Measurements from ENCODE around the gene ADORA1.
A peak's percentile ranks its signal among the peaks of the same experiment; 100 is the strongest.

ADORA1 gene

GRCh38 chr1:203156280-203156679 is 28.8 kb downstream of the ADORA1 start:
- DNase-seq, result no peak

- no peak for DNase-seq
Measured at GRCh38 chr1:203158423-203158822, 30.9 kb downstream of the ADORA1 start.

- DNase-seq, result no peak
Measured at GRCh38 chr1:203158960-203159665, 31.6 kb downstream of the ADORA1 start.

GRCh38 chr1:203159844-203160243 is 32.3 kb downstream of the ADORA1 start:
- DNase-seq, result peak in 9 of 56 donors; percentile 11 to 38 (median 30)

GRCh38 chr1:203161175-203161574 is 33.6 kb downstream of the ADORA1 start:
- no peak for DNase-seq

GRCh38 chr1:203161703-203162102 is 34.2 kb downstream of the ADORA1 start:
- DNase-seq, result no peak

- DNase-seq, result no peak
Measured at GRCh38 chr1:203162403-203162802, 34.9 kb downstream of the ADORA1 start.

GRCh38 chr1:203163891-203164635 is 36.5 kb downstream of the ADORA1 start:
- DNase-seq, result peak in 16 of 56 donors; percentile 18 to 70 (median 38)

- no peak for DNase-seq
Measured at GRCh38 chr1:203165101-203165799, 37.7 kb downstream of the ADORA1 start.

- DNase-seq, result no peak
Measured at GRCh38 chr1:203165800-203166161, 38.3 kb downstream of the ADORA1 start.

GRCh38 chr1:203166192-203166940 is 38.8 kb downstream of the ADORA1 start:
- peak in 5 of 56 donors; percentile 23 to 41 (median 32) for DNase-seq

GRCh38 chr1:203167026-203167912 is 39.7 kb downstream of the ADORA1 start:
- peak in 28 of 56 donors; percentile 20 to 80 (median 51) for DNase-seq

- DNase-seq, result no peak
Measured at GRCh38 chr1:203167913-203168200, 40.3 kb downstream of the ADORA1 start.

- DNase-seq, result no peak
Measured at GRCh38 chr1:203168256-203168786, 40.8 kb downstream of the ADORA1 start.

- no peak for DNase-seq
Measured at GRCh38 chr1:203168991-203169390, 41.5 kb downstream of the ADORA1 start.

GRCh38 chr1:203169770-203170520 is 42.4 kb downstream of the ADORA1 start:
- no peak for DNase-seq

- no peak for DNase-seq
Measured at GRCh38 chr1:203170625-203171330, 43.3 kb downstream of the ADORA1 start.

GRCh38 chr1:203171341-203172183 is 44.0 kb downstream of the ADORA1 start:
- no peak for DNase-seq
